Stomach (tissue), 4 donors: ENCODE results near the gene ABHD2.

Experiments
- POLR2AphosphoS5 ChIP-seq, 3 donors: sonication (generic); formaldehyde crosslinking; IDR thresholded peaks; one replicate each; pipeline ENCODE4 v1.6.1; 2016; ENCODE audit warnings: antibody characterized with exemption in 3 of 3
- TF ChIP-seq, protein P1 (sequence below), 7 experiments: fragments of 450-650 bp in 4 of 7; fragments of 200-600 bp in 3 of 7; sonication (generic) in 3 of 7; IDR thresholded peaks; one replicate each; pipeline ENCODE4 v1.5.1; 2016 to 2019; ENCODE audit warnings: antibody characterized with exemption in 7 of 7, control low read depth in 2 of 7, mild to moderate bottlenecking in 1 of 7

DNA sequence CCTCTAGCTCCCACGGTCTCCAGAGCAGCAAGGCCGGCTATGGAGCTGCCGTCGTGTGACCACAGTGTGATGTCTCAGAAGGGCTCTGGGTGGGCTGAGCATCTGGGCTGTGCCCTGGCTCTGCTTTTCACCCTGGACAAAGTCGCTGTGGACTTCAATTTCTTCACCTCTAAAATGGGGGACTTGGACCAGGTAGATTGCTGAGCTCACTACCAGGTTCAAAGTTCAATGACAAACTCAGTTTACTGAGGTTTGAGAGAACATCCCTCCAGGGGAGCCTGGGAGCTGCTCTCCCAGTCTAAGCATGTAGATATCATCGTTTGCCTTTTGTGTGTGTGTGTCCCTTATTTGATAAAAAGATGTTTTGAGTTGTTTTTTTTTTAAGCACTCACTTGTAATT is 108.0 kb downstream of the ABHD2 start:
- TF ChIP-seq, protein P1, sequence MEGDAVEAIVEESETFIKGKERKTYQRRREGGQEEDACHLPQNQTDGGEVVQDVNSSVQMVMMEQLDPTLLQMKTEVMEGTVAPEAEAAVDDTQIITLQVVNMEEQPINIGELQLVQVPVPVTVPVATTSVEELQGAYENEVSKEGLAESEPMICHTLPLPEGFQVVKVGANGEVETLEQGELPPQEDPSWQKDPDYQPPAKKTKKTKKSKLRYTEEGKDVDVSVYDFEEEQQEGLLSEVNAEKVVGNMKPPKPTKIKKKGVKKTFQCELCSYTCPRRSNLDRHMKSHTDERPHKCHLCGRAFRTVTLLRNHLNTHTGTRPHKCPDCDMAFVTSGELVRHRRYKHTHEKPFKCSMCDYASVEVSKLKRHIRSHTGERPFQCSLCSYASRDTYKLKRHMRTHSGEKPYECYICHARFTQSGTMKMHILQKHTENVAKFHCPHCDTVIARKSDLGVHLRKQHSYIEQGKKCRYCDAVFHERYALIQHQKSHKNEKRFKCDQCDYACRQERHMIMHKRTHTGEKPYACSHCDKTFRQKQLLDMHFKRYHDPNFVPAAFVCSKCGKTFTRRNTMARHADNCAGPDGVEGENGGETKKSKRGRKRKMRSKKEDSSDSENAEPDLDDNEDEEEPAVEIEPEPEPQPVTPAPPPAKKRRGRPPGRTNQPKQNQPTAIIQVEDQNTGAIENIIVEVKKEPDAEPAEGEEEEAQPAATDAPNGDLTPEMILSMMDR (IDR thresholded peaks at IDR 0.05) = no peak
- TF ChIP-seq POLR2AphosphoS5 (IDR thresholded peaks at IDR 0.05) = no peak
